Measurements from ENCODE around the gene CILP2.
A peak's percentile ranks its signal among the peaks of the same experiment; 100 is the strongest.

CILP2 gene

GRCh38 chr19:19544954-19545591 lies 7.0 kb downstream of the CILP2 start:
- DNase-seq (ENCODE audit: low read depth in 2 of 2) = no peak

- DNase-seq (ENCODE audit: low read depth in 2 of 2) = no peak
Observed at GRCh38 chr19:19545707-19546106, 7.6 kb downstream of the CILP2 start.

- DNase-seq (ENCODE audit: low read depth in 2 of 2) = no peak
Observed at GRCh38 chr19:19546751-19547162, 8.7 kb downstream of the CILP2 start.

GRCh38 chr19:19547674-19548336 lies 9.7 kb downstream of the CILP2 start:
- DNase-seq (ENCODE audit: low read depth in 2 of 2) = no peak

- no peak for DNase-seq (ENCODE audit: low read depth in 2 of 2)
Observed at GRCh38 chr19:19548915-19549759, 11.1 kb downstream of the CILP2 start.

- DNase-seq (ENCODE audit: low read depth in 2 of 2) = no peak
Observed at GRCh38 chr19:19549804-19550464, 11.9 kb downstream of the CILP2 start.

- no peak for DNase-seq (ENCODE audit: low read depth in 2 of 2)
Observed at GRCh38 chr19:19550485-19550929, 12.4 kb downstream of the CILP2 start.

GRCh38 chr19:19550972-19551852 lies 13.1 kb downstream of the CILP2 start:
- no peak for DNase-seq (ENCODE audit: low read depth in 2 of 2)

GRCh38 chr19:19551853-19552192 lies 13.8 kb downstream of the CILP2 start:
- DNase-seq (ENCODE audit: low read depth in 2 of 2) = no peak

- no peak for DNase-seq (ENCODE audit: low read depth in 2 of 2)
Observed at GRCh38 chr19:19552798-19553197, 14.7 kb downstream of the CILP2 start.

GRCh38 chr19:19553670-19554069 lies 15.6 kb downstream of the CILP2 start:
- DNase-seq (ENCODE audit: low read depth in 2 of 2) = no peak

GRCh38 chr19:19554074-19555023 lies 16.3 kb downstream of the CILP2 start:
- DNase-seq (ENCODE audit: low read depth in 2 of 2) = peak; percentile 54 to 63

- DNase-seq (ENCODE audit: low read depth in 2 of 2) = no peak
Observed at GRCh38 chr19:19558055-19558454, 20.0 kb downstream of the CILP2 start.

- no peak for DNase-seq (ENCODE audit: low read depth in 2 of 2)
Observed at GRCh38 chr19:19558636-19559035, 20.6 kb downstream of the CILP2 start.

GRCh38 chr19:19559931-19560330 lies 21.9 kb downstream of the CILP2 start:
- DNase-seq (ENCODE audit: low read depth in 2 of 2) = no peak

GRCh38 chr19:19561946-19562664 lies 24.0 kb downstream of the CILP2 start:
- DNase-seq (ENCODE audit: low read depth in 2 of 2) = no peak

GRCh38 chr19:19562665-19563347 lies 24.7 kb downstream of the CILP2 start:
- DNase-seq (ENCODE audit: low read depth in 2 of 2) = no peak

- DNase-seq (ENCODE audit: low read depth in 2 of 2) = no peak
Observed at GRCh38 chr19:19563348-19563848, 25.3 kb downstream of the CILP2 start.

GRCh38 chr19:19566306-19566705 lies 28.2 kb downstream of the CILP2 start:
- no peak for DNase-seq (ENCODE audit: low read depth in 2 of 2)
